Gastroesophageal sphincter (tissue), 3 donors: Measurements from ENCODE around the gene KCP.

Source experiments
- CTCF ChIP-seq, 4 experiments: fragments of 200-600 bp in 2 of 4; fragments of 450-650 bp in 2 of 4; sonication (generic) in 1 of 4; IDR thresholded peaks; one replicate each; pipeline ENCODE4 v1.5.1; 2017 to 2019; ENCODE audit warnings: antibody characterized with exemption in 4 of 4, mild to moderate bottlenecking in 2 of 4, moderate library complexity in 2 of 4
- EP300 ChIP-seq: sonication (generic); formaldehyde crosslinking; IDR thresholded peaks from one replicate; pipeline ENCODE4 v1.6.1; 2017; ENCODE audit warnings: antibody characterized with exemption, mild to moderate bottlenecking
- POLR2A ChIP-seq, 2 donors: fragments of 450-650 bp; IDR thresholded peaks; one replicate each; pipeline ENCODE4 v1.6.1; 2017; ENCODE audit warnings: antibody characterized with exemption in 2 of 2, mild to moderate bottlenecking in 2 of 2, moderate library complexity in 1 of 2
- POLR2AphosphoS5 ChIP-seq: sonication (generic); formaldehyde crosslinking; IDR thresholded peaks from one replicate; pipeline ENCODE4 v1.6.1; 2017; ENCODE audit warnings: antibody characterized with exemption

DNA sequence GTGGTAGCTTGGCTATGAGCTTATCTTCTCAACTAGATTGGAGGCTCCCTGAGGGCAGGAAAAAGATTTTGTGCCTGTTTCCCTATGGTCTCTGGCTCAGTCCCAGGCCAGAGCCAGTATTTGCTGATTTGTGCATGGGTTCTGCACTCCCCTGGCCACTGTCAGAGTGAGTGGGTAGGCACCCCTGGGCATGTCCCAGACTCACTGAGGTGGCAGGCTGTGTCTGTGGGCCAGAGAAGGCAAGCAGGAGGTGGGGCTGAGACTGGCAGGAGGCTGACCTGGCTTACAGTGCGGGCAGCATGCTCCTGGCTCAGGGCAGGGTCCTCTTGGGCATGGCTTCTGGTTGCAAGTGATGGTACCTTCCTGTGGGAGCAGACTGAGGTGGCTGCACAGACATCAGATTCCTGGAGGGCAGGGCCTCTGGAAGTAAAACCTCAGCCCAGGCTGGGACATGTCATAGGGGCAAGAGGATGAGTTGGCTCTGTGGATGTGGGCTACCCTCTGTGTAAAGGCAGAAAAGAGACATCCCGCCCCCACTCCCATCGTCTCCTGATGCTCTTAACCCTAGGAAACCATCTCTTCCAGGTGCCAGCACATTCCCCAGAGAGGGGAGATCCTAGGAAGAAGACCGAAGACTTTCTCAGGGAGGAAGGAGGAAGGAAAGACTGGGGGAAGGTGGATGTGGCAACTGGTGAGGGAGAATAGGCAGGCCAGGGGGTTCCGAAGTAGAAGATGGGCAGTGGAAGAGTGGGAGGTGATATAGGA is 4.3 kb downstream of the KCP start:
- no peak for TF ChIP-seq EP300
- no peak for TF ChIP-seq CTCF (IDR thresholded peaks at IDR 0.05)
- TF ChIP-seq POLR2AphosphoS5, result no peak
- no peak for TF ChIP-seq POLR2A (IDR thresholded peaks at IDR 0.05)
